HG03521 (cell line): ENCODE data around the gene EDAR.

Source experiments
- ATAC-seq: cut with Tn5 transposase; IDR thresholded peaks from one replicate; pipeline ENCODE4 v1.9.1; 2021; ENCODE audit warnings: mild to moderate bottlenecking, moderate library complexity; ENCODE audit not compliant: unreplicated experiment

Gene EDAR

GRCh38 chr2:108942231-108942825, 46.7 kb downstream of the EDAR start:
- ATAC-seq: no peak

GRCh38 chr2:108941767-108942166, 47.3 kb downstream of the EDAR start:
- no peak for ATAC-seq

- ATAC-seq: no peak
These were observed 47.8 kb downstream of the EDAR start for GRCh38 chr2:108941161-108941665.

- ATAC-seq: no peak
These were observed 48.9 kb downstream of the EDAR start for GRCh38 chr2:108940156-108940555.

GRCh38 chr2:108938077-108938710, 50.8 kb downstream of the EDAR start:
- no peak for ATAC-seq

- ATAC-seq: no peak
These were observed 51.5 kb downstream of the EDAR start for GRCh38 chr2:108937367-108938017.

GRCh38 chr2:108936866-108937265, 52.2 kb downstream of the EDAR start:
- no peak for ATAC-seq

GRCh38 chr2:108936076-108936864, 52.8 kb downstream of the EDAR start:
- ATAC-seq: no peak

- no peak for ATAC-seq
These were observed 53.7 kb downstream of the EDAR start for GRCh38 chr2:108935271-108935741.

GRCh38 chr2:108934583-108935245, 54.3 kb downstream of the EDAR start:
- ATAC-seq: no peak

- no peak for ATAC-seq
These were observed 54.9 kb downstream of the EDAR start for GRCh38 chr2:108934151-108934550.

- ATAC-seq: no peak
These were observed 55.3 kb downstream of the EDAR start for GRCh38 chr2:108933691-108934117.

- ATAC-seq: no peak
These were observed 56.2 kb downstream of the EDAR start for GRCh38 chr2:108932736-108933332.

GRCh38 chr2:108931372-108931771, 57.6 kb downstream of the EDAR start:
- ATAC-seq: no peak

GRCh38 chr2:108929807-108930425, 59.1 kb downstream of the EDAR start:
- ATAC-seq: no peak

GRCh38 chr2:108928660-108929377, 60.2 kb downstream of the EDAR start:
- no peak for ATAC-seq

- no peak for ATAC-seq
These were observed 60.9 kb downstream of the EDAR start for GRCh38 chr2:108927936-108928659.

- no peak for ATAC-seq
These were observed 61.6 kb downstream of the EDAR start for GRCh38 chr2:108927405-108927804.
